Tibial nerve (tissue), 4 donors: ENCODE measurements around the gene NTM. TPM values are rescaled to one million over a fixed set of nuclear protein-coding genes. Genes with fewer than 3 reads are reported as not detected.

Experiments
- DNase-seq, 2 donors: peaks; one replicate each; pipeline ENCODE4 v3.0.0-alpha.2; 2019; ENCODE audit warnings: low spot score in 2 of 2
- H3K27ac ChIP-seq, 4 donors: fragments of 200-600 bp; sonication (generic) in 3 of 4; one replicate each; pipeline ENCODE4 v1.5.1; 2017 to 2019; ENCODE audit warnings: mild to moderate bottlenecking in 1 of 4
- H3K27me3 ChIP-seq, 2 donors: fragments of 200-600 bp; sonication (generic) in 1 of 2; one replicate each; pipeline versions ENCODE4 v1.5.1 to v1.6.0; 2017 to 2019
- H3K36me3 ChIP-seq, 3 donors: fragments of 200-600 bp; sonication (generic); one replicate each; pipeline ENCODE4 v1.5.1; 2018 to 2019
- H3K4me1 ChIP-seq, 4 donors: fragments of 200-600 bp; sonication (generic) in 3 of 4; one replicate each; pipeline ENCODE4 v1.5.1; 2017 to 2019
- H3K4me3 ChIP-seq, 4 donors: fragments of 200-600 bp; sonication (generic) in 3 of 4; one replicate each; pipeline ENCODE4 v1.5.1; 2017 to 2019; ENCODE audit warnings: mild to moderate bottlenecking in 1 of 4, moderate library complexity in 1 of 4
- H3K9me3 ChIP-seq, 4 donors: fragments of 200-600 bp; sonication (generic) in 3 of 4; one replicate each; pipeline ENCODE4 v1.5.1; 2017 to 2019
- EP300 ChIP-seq, 2 donors: sonication (generic); formaldehyde crosslinking; IDR thresholded peaks; one replicate each; pipeline ENCODE4 v1.6.1; 2017; ENCODE audit warnings: antibody characterized with exemption in 2 of 2, mild to moderate bottlenecking in 1 of 2
- POLR2A ChIP-seq, 2 donors: fragments of 450-650 bp; IDR thresholded peaks; one replicate each; pipeline ENCODE4 v1.6.1; 2017; ENCODE audit warnings: antibody characterized with exemption in 2 of 2, mild to moderate bottlenecking in 2 of 2, moderate library complexity in 2 of 2
- WGBS, 2 donors: methylation state at CpG; one replicate each; pipeline ENCODE4 v1.1.5; 2018; 5-methylcytosine and 5-hydroxymethylcytosine counted together
- total RNA-seq, 4 donors: library from RNA; depleted of rRNA; stranded (reverse); fragments of >200 nt; gene quantifications; one replicate each; pipeline ENCODE4 v1.1.0, GENCODE V29; 2016
- TF ChIP-seq, protein P1 (sequence below), 5 experiments: fragments of 200-600 bp in 3 of 5; fragments of 450-650 bp in 2 of 5; sonication (generic) in 3 of 5; IDR thresholded peaks; one replicate each; pipeline ENCODE4 v1.5.1; 2016 to 2019; ENCODE audit warnings: antibody characterized with exemption in 5 of 5, mild to moderate bottlenecking in 3 of 5, moderate library complexity in 2 of 5

The NTM gene
- total RNA-seq, 4 donors from 2014 or later = 3.7 to 11.4 (median 10.8) TPM

DNA sequence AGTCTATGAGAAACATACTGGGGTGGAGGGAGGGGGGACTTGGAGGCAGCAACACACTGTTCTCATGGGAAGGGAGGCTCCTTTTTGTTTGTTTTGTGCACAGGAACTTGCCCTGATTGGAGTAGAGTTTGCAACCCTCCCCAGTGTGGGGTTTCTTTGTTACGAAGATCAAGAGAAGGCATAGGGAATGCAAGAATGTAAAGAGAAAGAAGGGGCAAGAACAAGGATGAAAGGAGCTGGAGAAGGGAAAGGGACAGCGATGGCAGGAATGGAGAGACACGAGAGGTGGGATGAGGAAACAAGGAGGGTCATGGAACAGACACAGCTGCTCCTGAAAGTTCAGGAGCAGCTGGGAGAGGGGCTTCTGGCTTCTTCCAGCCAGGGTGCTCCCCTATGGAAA is 611.7 kb downstream of the NTM start:
- 18 to 26% methylated on average over 3 of the region's 3 CpGs for WGBS, 2 donors
- Histone ChIP-seq H3K27me3 (no peaks in the 10 kb centered on the region), H3K4me1 (peaks cover 0 to 6% (median 0%) of the 10 kb centered on the region in 4 donors), H3K36me3 (no peaks in the 10 kb centered on the region), H3K4me3 (no peak overlapping the region), H3K27ac (no peak overlapping the region), H3K9me3 (peaks cover 0 to 4% (median 0%) of the 10 kb centered on the region in 4 donors)
- TF ChIP-seq, protein P1, sequence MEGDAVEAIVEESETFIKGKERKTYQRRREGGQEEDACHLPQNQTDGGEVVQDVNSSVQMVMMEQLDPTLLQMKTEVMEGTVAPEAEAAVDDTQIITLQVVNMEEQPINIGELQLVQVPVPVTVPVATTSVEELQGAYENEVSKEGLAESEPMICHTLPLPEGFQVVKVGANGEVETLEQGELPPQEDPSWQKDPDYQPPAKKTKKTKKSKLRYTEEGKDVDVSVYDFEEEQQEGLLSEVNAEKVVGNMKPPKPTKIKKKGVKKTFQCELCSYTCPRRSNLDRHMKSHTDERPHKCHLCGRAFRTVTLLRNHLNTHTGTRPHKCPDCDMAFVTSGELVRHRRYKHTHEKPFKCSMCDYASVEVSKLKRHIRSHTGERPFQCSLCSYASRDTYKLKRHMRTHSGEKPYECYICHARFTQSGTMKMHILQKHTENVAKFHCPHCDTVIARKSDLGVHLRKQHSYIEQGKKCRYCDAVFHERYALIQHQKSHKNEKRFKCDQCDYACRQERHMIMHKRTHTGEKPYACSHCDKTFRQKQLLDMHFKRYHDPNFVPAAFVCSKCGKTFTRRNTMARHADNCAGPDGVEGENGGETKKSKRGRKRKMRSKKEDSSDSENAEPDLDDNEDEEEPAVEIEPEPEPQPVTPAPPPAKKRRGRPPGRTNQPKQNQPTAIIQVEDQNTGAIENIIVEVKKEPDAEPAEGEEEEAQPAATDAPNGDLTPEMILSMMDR (IDR thresholded peaks at IDR 0.05) = no peak
- TF ChIP-seq POLR2A (IDR thresholded peaks at IDR 0.05) (no peak), EP300 (IDR thresholded peaks at IDR 0.05) (no peak)
- DNase-seq = no peak

DNA sequence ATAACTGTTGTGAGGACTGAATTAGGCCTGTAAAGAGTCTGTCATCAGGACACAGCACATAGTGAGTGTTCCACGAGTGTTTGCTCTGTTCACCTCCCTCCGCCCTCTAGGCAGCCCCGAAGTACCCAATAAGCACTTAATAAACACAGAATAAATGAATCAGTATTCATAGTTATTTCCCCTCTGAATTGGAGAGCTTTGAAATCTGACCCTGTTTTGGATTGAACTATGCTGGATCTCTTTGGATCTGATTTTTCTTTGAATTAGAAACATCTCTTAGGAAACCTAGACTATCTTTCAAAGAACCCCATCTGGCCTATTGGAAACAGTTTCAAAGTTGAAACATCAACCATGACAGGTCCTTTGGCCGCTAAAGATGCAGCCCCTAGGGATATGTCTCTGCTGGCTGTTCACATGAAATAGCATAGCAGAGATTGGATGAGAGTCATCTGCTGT is 615.5 kb downstream of the NTM start:
- Histone ChIP-seq H3K4me3 (no peak overlapping the region), H3K27ac (no peak overlapping the region), H3K27me3 (no peaks in the 10 kb centered on the region), H3K4me1 (peaks cover 0 to 6% (median 0%) of the 10 kb centered on the region in 4 donors), H3K9me3 (peaks cover 0 to 4% (median 0%) of the 10 kb centered on the region in 4 donors), H3K36me3 (no peaks in the 10 kb centered on the region)
- no peak for DNase-seq
- WGBS, 2 donors = 44 to 52% methylated on average over 4 of the region's 4 CpGs
- no peak for TF ChIP-seq EP300 (IDR thresholded peaks at IDR 0.05)
- TF ChIP-seq, protein P1 (IDR thresholded peaks at IDR 0.05) = no peak
- no peak for TF ChIP-seq POLR2A (IDR thresholded peaks at IDR 0.05)

DNA sequence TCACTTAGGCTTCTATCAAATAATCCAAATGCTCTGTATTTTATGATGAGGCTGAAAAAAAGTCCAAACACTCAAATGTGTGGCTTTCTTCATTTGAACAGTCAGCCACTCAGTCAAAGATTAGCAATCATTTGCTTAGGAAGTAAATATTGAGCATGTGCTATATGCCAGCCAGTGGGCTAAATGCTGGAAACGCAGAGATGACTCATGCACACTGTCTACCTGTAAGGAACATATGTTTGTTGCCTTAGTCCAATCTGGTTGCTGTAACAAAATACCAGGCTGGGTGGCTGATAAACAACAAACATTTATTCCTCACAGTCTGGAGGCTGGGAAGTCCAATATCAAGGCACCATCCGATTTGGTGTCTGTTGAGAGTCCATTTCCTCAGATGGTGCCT is 617.3 kb downstream of the NTM start:
- H3K27ac ChIP-seq = no peak overlapping the region
- WGBS, 2 donors = 91 to 92% methylated on average over 2 of the region's 2 CpGs
- peaks cover 0 to 4% (median 0%) of the 10 kb centered on the region in 4 donors for H3K9me3 ChIP-seq
- H3K36me3 ChIP-seq = no peaks in the 10 kb centered on the region
- no peak for DNase-seq
- H3K27me3 ChIP-seq = no peaks in the 10 kb centered on the region
- no peak overlapping the region for H3K4me3 ChIP-seq
- TF ChIP-seq EP300 (IDR thresholded peaks at IDR 0.05) (no peak), POLR2A (IDR thresholded peaks at IDR 0.05) (no peak)
- TF ChIP-seq, protein P1 (IDR thresholded peaks at IDR 0.05) = no peak
- no peaks in the 10 kb centered on the region for H3K4me1 ChIP-seq

DNA sequence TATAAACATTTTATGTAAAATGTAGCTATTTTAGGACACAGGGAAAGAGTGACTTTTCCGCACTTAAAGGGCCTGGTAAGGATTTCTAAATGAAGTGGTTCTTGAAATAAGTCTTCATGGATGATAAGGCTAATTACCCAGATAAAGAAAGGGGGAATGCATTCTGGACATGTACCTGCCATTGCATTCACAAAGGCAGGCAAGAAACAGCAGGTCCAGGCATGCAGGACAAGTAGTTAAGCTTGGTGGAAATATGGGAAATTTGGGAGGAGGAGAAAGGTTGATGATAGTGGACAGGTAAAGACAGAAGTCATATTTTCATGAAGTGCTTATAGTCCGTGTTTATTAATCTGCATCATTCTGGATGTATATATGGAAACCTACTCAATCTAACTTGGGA is 621.2 kb downstream of the NTM start:
- H3K36me3 ChIP-seq = peaks cover 0 to 13% (median 0%) of the 10 kb centered on the region in 3 donors
- no peaks in the 10 kb centered on the region for H3K4me1 ChIP-seq
- peaks cover 0 to 13% (median 0%) of the 10 kb centered on the region in 4 donors for H3K9me3 ChIP-seq
- H3K27ac ChIP-seq = no peak overlapping the region
- DNase-seq = no peak
- no peaks in the 10 kb centered on the region for H3K27me3 ChIP-seq
- WGBS, 2 donors = 94 to 98% methylated on average over 2 of the region's 2 CpGs
- TF ChIP-seq, protein P1 (IDR thresholded peaks at IDR 0.05) = no peak
- TF ChIP-seq EP300 (IDR thresholded peaks at IDR 0.05) = no peak
- no peak for TF ChIP-seq POLR2A (IDR thresholded peaks at IDR 0.05)
- H3K4me3 ChIP-seq = no peak overlapping the region

DNA sequence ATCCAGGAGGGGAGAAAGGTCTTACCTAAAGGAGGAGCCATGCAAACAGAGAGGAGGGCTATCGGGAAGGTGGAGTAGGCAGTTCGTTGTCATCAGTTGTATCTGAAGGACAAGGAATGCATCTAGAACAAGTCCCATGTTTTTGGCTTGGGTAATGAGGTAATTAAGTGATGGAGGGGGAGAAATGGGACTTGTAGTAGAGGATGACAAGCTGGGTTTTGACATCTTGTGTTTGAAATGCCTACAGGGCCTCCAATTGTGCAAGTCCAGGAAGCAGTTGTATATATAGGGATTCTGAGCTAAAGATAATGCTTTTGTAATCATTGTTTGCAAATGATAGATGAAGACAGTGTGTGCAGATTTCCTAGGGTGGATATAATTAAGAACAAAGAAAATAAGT is 622.8 kb downstream of the NTM start:
- H3K4me1 ChIP-seq = no peaks in the 10 kb centered on the region
- no peak for TF ChIP-seq POLR2A (IDR thresholded peaks at IDR 0.05)
- no peak overlapping the region for H3K27ac ChIP-seq
- no peak overlapping the region for H3K4me3 ChIP-seq
- H3K27me3 ChIP-seq = no peaks in the 10 kb centered on the region
- peaks cover 0 to 13% (median 0%) of the 10 kb centered on the region in 4 donors for H3K9me3 ChIP-seq
- 86 to 88% methylated on average over 2 of the region's 2 CpGs for WGBS, 2 donors
- no peak for DNase-seq
- peaks cover 0 to 13% (median 0%) of the 10 kb centered on the region in 3 donors for H3K36me3 ChIP-seq

DNA sequence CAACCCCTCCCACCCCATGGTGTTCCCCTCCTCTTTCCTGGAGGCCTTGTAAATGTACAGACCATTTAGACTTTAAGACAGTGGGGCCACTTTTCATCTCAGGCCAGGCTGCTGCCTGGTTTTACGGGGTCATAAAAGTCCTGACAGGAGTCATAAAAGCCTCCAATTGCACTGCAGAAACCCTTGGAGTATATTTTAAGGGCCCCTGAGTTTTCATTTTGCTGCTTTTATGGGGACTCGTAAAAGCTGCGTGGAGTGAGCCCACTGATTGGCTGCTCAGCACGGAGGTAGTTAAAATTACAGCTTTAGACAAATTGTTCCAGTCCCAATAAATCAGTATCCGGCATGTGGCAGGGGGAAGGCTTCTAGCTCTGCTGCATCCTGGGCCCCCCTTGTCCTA is 627.6 kb downstream of the NTM start:
- Histone ChIP-seq H3K9me3 (peaks cover 0 to 13% (median 0%) of the 10 kb centered on the region in 4 donors), H3K27ac (no peak overlapping the region)
- TF ChIP-seq POLR2A (IDR thresholded peaks at IDR 0.05) (no peak), EP300 (IDR thresholded peaks at IDR 0.05) (no peak)
- TF ChIP-seq, protein P1 (IDR thresholded peaks at IDR 0.05) = no peak

More for the DNA sequence above, 627.6 kb downstream of the NTM start:
- Histone ChIP-seq H3K36me3 (peaks cover 0 to 13% (median 0%) of the 10 kb centered on the region in 3 donors), H3K27me3 (no peaks in the 10 kb centered on the region), H3K4me3 (no peak overlapping the region), H3K4me1 (peaks cover 0 to 5% (median 0%) of the 10 kb centered on the region in 4 donors)
- WGBS, 2 donors = 38% methylated on average over 5 of the region's 5 CpGs
- DNase-seq = no peak
